SK-N-SH (cell line): ENCODE data around the gene TPSAB1.

ENCODE experiments used
- GATA2 ChIP-seq: sonication (generic); formaldehyde crosslinking; IDR thresholded peaks from 2 replicates; pipeline ENCODE4 v1.5.0; 2020; ENCODE audit warnings: mild to moderate bottlenecking, missing genetic modification reagents
- RAD21 ChIP-seq: IDR thresholded peaks from 2 replicates; pipeline ENCODE4 v1.6.1; 2012; ENCODE audit warnings: mild to moderate bottlenecking, low read length
- RCOR1 ChIP-seq: fragments of 150-350 bp; IDR thresholded peaks from 2 replicates; pipeline ENCODE4 v1.6.1; 2017; ENCODE audit warnings: antibody characterized with exemption, low read length
- TF ChIP-seq, protein P1 (sequence below): fragments of 200-600 bp; sonication (generic); IDR thresholded peaks from 2 replicates; pipeline ENCODE4 v1.6.1; 2017; ENCODE audit warnings: antibody characterized with exemption, mild to moderate bottlenecking, moderate library complexity

DNA sequence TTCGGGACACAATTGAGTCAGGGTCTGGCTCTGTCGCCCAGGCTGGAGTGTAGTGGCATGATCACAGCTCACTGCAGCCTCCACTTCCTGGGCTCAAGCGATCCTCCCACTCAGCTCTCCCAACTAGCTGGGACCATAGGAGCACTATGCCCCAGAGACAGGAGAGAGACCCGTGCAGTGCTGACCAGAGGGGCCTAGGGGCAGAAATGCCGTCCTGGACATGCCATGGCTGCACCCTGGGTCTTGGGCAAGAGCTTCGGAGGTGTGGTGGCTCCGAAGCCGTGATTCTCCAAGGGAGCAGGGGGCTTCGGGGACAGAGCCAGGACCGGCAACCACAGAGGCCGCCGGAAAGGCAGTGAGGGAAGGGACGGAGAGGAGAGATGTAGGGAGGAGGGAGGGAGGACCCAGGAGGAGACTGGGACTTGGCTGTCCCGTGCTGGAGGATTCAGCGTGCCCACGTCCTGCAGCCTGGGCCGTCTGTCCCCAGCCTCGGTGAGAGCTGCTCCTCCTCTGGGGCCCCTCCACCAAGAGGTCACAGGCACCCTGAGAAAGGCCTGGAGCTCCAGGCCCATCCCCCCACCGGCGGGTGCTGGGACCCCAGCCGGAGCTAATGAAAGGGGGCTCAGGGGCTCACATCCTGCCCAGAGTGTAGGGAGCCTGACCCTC lies 37.2 kb downstream of the TPSAB1 start:
- TF ChIP-seq RAD21 (no peak), RCOR1 (no peak), GATA2 (CRISPR knock-in tag) (no peak)
- TF ChIP-seq, protein P1, sequence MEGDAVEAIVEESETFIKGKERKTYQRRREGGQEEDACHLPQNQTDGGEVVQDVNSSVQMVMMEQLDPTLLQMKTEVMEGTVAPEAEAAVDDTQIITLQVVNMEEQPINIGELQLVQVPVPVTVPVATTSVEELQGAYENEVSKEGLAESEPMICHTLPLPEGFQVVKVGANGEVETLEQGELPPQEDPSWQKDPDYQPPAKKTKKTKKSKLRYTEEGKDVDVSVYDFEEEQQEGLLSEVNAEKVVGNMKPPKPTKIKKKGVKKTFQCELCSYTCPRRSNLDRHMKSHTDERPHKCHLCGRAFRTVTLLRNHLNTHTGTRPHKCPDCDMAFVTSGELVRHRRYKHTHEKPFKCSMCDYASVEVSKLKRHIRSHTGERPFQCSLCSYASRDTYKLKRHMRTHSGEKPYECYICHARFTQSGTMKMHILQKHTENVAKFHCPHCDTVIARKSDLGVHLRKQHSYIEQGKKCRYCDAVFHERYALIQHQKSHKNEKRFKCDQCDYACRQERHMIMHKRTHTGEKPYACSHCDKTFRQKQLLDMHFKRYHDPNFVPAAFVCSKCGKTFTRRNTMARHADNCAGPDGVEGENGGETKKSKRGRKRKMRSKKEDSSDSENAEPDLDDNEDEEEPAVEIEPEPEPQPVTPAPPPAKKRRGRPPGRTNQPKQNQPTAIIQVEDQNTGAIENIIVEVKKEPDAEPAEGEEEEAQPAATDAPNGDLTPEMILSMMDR = no peak
